Activated naive CD8-positive, alpha-beta T cell treated with anti-CD3 and anti-CD28 coated beads for 36 hours (primary cell): ENCODE measurements around the gene PHLDA3. TPM values are rescaled to one million over a fixed set of nuclear protein-coding genes. Genes with fewer than 3 reads are reported as not detected.

Source experiments
- DNase-seq: peaks from one replicate; pipeline ENCODE4 v3.0.0; 2021
- H3K27ac Mint-ChIP-seq: one replicate; pipeline ENCODE4 v1.8.0; 2022; ENCODE audit warnings: mild to moderate bottlenecking, moderate library complexity, mixed read lengths
- H3K27me3 Mint-ChIP-seq: one replicate; pipeline ENCODE4 v1.8.0; 2022; ENCODE audit warnings: mild to moderate bottlenecking, mixed read lengths
- H3K36me3 Mint-ChIP-seq: one replicate; pipeline ENCODE4 v1.8.0; 2021; ENCODE audit warnings: mild to moderate bottlenecking, mixed read lengths
- H3K4me1 Mint-ChIP-seq: one replicate; pipeline ENCODE4 v1.8.0; 2021; ENCODE audit warnings: mixed read lengths
- H3K4me3 Mint-ChIP-seq: one replicate; pipeline ENCODE4 v1.8.0; 2022; ENCODE audit warnings: mild to moderate bottlenecking, moderate library complexity, mixed read lengths
- H3K9me3 Mint-ChIP-seq: one replicate; pipeline ENCODE4 v1.8.0; 2022; ENCODE audit warnings: mixed read lengths
- total RNA-seq, 2 experiments: library from RNA; stranded (reverse); gene quantifications; one replicate each; pipeline ENCODE4 v1.2.3, GENCODE V29; 2021

The PHLDA3 gene
- total RNA-seq, 2 experiments from 2014 or later, result 4.2 to 4.7 TPM

DNA sequence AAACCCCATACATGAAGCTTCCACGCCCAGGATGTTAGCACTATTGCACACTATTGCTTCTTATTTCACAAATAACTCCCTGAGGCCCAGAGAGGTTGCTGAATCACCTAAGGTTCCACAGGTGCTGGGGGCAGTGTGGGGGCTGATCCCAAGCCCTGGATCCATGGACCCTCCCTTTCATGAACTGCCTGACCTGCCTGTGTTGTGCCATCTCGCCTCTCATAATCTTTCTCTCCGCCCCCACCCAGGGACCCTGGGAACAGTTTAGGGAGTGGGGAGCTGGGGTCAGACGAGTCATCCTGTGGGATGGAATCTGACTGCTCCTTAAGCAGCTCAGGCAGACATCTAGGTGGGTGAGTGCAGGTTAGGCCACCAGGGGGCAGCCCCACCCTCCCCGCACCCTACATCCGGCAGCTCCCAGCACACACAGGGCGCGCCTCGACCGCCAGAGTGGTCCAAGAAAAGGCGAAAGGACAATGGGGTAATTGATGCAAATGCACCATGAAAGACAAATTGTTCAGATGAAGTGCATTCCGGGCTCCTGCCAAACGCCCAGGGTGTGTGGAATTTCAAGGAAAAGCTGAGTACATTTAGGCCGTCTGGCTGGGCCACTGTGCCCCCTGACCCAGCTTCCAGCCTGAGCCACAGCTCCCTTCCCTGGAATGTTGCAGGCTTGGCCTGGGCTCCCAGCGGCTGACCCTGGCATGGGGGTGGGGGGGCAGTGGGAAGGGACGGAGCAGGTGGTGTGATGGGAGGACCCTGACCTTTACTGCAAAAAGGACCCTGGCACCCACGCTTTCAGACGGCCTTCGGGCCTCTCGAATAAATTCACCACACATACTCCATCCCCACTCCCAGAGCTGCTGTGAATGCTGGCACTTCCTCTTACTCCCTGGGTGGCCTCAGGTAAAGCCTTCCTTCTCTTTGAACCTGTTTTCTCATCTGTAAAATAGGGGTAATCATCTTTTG is 20.8 kb downstream of the PHLDA3 start:
- Mint-ChIP-seq H3K36me3 (no peaks in the 10 kb centered on the region), H3K27ac (no peak overlapping the region), H3K27me3 (peaks cover 33% of the 10 kb centered on the region), H3K9me3 (peaks cover under 1% of the 10 kb centered on the region), H3K4me3 (no peak overlapping the region), H3K4me1 (peaks cover 2% of the 10 kb centered on the region)
- peak; percentile 52 for DNase-seq

DNA sequence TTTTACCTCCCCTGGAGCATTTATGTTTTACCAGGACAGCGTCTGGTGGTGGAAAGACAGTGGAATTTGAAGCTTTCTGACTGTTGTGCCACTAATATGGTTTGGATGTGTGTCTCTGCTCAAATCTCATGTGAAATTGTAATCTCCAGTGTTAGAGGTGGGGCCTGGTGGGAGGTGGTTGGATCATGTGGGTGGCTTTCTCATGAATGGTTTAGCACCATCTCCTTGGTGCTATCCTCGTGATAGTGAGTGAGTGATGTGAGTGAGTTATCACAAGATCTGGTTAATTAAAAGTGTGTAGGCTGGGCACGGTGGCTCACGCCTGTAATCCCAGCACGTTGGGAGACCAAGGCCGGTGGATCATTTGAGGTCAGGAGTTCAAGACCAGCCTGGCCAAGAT is 23.7 kb downstream of the PHLDA3 start:
- no peak overlapping the region for H3K4me3 Mint-ChIP-seq
- H3K27ac Mint-ChIP-seq, result no peak overlapping the region
- H3K4me1 Mint-ChIP-seq, result peaks cover 2% of the 10 kb centered on the region

DNA sequence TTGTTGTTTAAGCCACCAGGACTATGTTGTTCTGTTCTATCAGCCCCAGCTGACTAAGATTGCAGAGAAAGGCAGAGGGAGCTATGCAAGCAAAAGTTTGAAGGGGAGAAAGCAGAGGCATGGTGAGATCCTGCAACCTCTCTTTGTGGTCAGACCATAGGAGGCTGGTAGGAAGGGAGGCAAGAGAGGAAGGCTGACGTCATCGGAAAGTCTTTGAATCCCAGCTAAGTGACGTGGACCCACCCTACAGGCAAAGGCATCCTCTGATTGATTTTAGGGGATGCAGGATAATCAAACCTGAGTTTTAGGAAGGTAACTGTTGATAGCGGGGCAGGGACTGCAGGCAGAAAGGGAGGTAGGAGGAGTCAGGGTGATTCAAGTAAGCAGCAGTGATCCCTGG is 24.2 kb downstream of the PHLDA3 start:
- no peaks in the 10 kb centered on the region for H3K36me3 Mint-ChIP-seq
- no peak overlapping the region for H3K27ac Mint-ChIP-seq
- H3K9me3 Mint-ChIP-seq, result no peaks in the 10 kb centered on the region
- no peak overlapping the region for H3K4me3 Mint-ChIP-seq
- no peak for DNase-seq
- H3K4me1 Mint-ChIP-seq, result peaks cover 2% of the 10 kb centered on the region
- peaks cover 22% of the 10 kb centered on the region for H3K27me3 Mint-ChIP-seq

More for the DNA sequence above, 23.7 kb downstream of the PHLDA3 start:
- H3K27me3 Mint-ChIP-seq, result peaks cover 25% of the 10 kb centered on the region
- DNase-seq, result no peak
- H3K36me3 Mint-ChIP-seq, result no peaks in the 10 kb centered on the region
- H3K9me3 Mint-ChIP-seq, result no peaks in the 10 kb centered on the region

DNA sequence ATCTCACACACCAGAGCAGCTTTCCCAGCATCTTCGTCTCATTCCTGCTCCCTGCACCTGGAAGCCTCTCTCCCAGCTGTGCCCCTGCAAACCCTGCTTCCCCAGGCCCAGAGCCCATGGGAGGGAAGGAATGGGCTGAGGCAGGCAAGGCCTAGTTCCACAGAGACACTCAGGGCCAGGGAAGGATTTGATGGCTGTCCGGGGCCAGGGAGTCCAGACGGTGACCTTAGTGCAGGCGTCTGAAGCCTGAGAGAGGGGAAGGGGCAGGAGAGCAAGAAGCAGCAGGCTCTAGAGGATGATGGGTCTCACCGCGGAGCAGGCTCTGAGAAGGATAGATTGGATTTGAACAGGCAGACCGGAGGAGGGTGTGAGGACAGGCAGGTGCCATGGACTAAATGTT is 25.2 kb downstream of the PHLDA3 start:
- DNase-seq, result no peak
- Mint-ChIP-seq H3K36me3 (no peaks in the 10 kb centered on the region), H3K9me3 (no peaks in the 10 kb centered on the region), H3K4me1 (peaks cover 2% of the 10 kb centered on the region), H3K27ac (no peak overlapping the region), H3K27me3 (peaks cover 18% of the 10 kb centered on the region), H3K4me3 (no peak overlapping the region)

GRCh38 chr1:201436969-201437368 is 32.0 kb downstream of the PHLDA3 start:
- no peak for DNase-seq
- Mint-ChIP-seq H3K27me3 (peaks cover 27% of the 10 kb centered on the region), H3K9me3 (no peaks in the 10 kb centered on the region), H3K36me3 (no peaks in the 10 kb centered on the region), H3K4me3 (no peak overlapping the region), H3K27ac (no peak overlapping the region), H3K4me1 (peaks cover 4% of the 10 kb centered on the region)

DNA sequence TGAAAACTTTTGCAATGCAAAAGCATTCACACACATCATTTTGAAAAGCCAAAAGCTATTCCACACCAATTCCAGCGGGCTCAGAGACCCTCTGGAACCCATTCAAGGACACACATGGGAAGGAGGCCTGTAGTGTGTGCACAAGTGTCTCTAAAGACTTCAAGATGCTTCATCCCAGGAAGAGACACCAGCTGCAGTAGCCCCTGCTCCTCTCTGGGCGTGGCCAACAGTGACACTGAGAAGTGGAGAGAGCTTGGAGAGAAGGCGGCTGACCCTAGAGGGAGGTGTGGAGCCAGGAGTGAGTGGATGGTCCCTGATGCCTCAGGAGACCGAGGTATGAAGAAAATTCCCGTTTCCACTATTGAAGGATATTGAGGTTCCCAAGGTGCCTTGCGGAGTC is 32.6 kb downstream of the PHLDA3 start:
- Mint-ChIP-seq H3K9me3 (no peaks in the 10 kb centered on the region), H3K4me3 (no peak overlapping the region), H3K27me3 (peaks cover 27% of the 10 kb centered on the region), H3K36me3 (no peaks in the 10 kb centered on the region), H3K4me1 (peaks cover 4% of the 10 kb centered on the region), H3K27ac (no peak overlapping the region)
- no peak for DNase-seq

DNA sequence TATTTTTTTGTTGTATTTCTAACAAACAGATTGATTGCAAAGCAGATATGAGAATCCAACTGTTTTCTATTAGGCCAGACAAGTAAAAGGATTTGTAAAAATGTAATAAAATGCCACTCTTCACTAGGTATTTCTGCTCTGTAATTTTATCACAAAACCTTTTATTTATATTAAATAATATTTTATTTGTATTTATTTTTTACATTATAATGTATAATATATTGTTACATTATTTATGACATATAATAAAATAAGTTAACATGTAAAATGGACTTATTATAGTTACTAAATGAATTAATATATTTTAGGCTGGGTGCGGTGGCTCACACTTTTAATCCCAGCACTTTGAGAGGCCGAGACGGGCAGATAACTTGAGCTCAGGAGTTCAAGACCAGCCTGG is 34.7 kb downstream of the PHLDA3 start:
- no peak overlapping the region for H3K27ac Mint-ChIP-seq
- H3K9me3 Mint-ChIP-seq, result no peaks in the 10 kb centered on the region
- no peaks in the 10 kb centered on the region for H3K36me3 Mint-ChIP-seq
- peaks cover 4% of the 10 kb centered on the region for H3K4me1 Mint-ChIP-seq
- H3K27me3 Mint-ChIP-seq, result peaks cover 22% of the 10 kb centered on the region
- H3K4me3 Mint-ChIP-seq, result no peak overlapping the region
- no peak for DNase-seq

DNA sequence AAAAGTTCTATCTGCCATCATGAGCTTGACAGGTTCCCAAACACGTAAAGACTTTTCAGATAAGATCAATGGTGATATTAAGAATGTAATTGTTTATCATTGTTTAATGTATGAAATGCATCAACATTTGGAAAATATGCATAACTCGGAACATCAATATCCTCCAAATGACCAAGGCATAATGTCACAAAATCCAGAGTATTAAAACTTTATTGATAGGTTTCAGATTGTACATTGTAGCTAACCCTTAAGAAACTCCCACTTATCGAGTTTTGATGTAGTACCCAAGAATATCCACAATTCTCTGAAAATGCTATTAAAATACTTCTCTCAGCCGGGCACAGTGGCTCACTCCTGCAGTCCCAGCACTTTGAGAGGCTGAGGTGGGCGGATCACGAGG is 35.4 kb downstream of the PHLDA3 start:
- Mint-ChIP-seq H3K27me3 (peaks cover 22% of the 10 kb centered on the region), H3K4me1 (peaks cover 4% of the 10 kb centered on the region), H3K36me3 (no peaks in the 10 kb centered on the region), H3K9me3 (no peaks in the 10 kb centered on the region), H3K4me3 (no peak overlapping the region), H3K27ac (no peak overlapping the region)
- no peak for DNase-seq

DNA sequence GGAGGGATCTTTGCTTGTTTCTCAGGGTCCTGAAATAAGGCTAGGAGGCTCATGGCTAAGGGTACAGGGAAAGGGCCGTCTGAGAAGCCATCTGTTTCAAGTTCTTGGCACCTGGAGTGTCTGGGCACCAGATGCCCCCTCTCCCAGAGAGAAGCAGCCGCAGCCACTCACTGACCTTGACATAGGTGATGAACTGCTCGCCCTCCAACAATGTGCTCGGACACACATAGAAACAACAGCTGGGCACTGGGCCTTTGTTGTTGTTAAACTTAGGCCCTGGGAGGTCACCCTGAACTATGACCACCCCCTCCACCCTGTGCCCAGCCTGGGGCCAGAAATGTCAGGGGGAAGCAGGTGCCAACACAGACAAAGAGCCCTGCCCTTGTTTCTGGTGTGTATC is 38.2 kb downstream of the PHLDA3 start:
- Mint-ChIP-seq H3K27me3 (peaks cover 2% of the 10 kb centered on the region), H3K9me3 (no peaks in the 10 kb centered on the region), H3K36me3 (no peaks in the 10 kb centered on the region), H3K4me1 (peaks cover 1% of the 10 kb centered on the region), H3K27ac (no peak overlapping the region), H3K4me3 (no peak overlapping the region)
- no peak for DNase-seq

- no peaks in the 10 kb centered on the region for H3K27me3 Mint-ChIP-seq
- H3K4me3 Mint-ChIP-seq, result no peak overlapping the region
- no peaks in the 10 kb centered on the region for H3K9me3 Mint-ChIP-seq
- no peaks in the 10 kb centered on the region for H3K36me3 Mint-ChIP-seq
- no peaks in the 10 kb centered on the region for H3K4me1 Mint-ChIP-seq
- H3K27ac Mint-ChIP-seq, result no peak overlapping the region
- DNase-seq, result no peak
These were observed 39.1 kb downstream of the PHLDA3 start for GRCh38 chr1:201429736-201430501.

GRCh38 chr1:201427963-201428362 is 41.0 kb downstream of the PHLDA3 start:
- no peaks in the 10 kb centered on the region for H3K4me1 Mint-ChIP-seq
- H3K27ac Mint-ChIP-seq, result no peak overlapping the region
- no peak for DNase-seq
- H3K4me3 Mint-ChIP-seq, result no peak overlapping the region
- no peaks in the 10 kb centered on the region for H3K9me3 Mint-ChIP-seq
- no peaks in the 10 kb centered on the region for H3K36me3 Mint-ChIP-seq
- no peaks in the 10 kb centered on the region for H3K27me3 Mint-ChIP-seq

DNA sequence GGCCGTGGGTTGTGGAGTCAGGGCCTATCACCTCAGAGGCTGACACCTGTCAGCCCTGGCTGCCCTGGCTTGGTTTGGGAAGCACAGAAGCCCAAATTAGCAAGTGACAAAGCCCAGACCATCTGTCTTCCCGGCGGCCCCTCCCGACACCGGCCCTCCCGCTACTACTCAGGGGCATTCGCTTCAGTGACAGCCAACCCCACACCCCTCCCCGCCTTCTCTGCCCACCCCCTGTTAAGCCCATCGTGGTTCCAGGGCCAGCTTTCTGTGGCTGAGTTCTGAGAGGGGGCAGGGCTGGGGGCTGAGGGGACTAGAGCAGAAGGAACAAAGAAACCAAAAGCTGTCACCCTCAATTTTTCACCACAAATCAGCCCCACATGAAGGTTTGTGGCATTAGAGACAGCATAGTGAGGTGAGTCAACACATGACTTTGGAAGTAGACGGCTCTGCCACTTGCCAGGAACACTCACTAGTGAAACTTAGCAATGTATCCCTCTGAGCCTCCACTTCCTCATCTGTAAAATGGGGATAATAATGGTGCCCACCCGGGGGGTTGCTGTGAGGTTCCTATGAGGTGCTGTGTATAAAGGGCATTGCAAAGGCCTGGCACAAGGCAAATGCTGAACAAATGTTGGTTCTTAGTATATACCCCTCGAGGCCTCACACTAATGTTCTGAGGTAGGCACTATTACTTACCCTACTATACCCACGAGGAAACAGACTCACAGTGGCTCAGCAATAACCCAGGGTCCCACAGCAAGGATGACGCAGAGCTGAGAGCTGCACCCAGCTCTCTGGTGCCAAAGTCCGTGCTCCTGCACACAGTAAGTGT is 42.3 kb downstream of the PHLDA3 start:
- Mint-ChIP-seq H3K27me3 (no peaks in the 10 kb centered on the region), H3K9me3 (no peaks in the 10 kb centered on the region), H3K4me1 (no peaks in the 10 kb centered on the region), H3K27ac (no peak overlapping the region), H3K4me3 (no peak overlapping the region), H3K36me3 (no peaks in the 10 kb centered on the region)
- peak; percentile 46 for DNase-seq

DNA sequence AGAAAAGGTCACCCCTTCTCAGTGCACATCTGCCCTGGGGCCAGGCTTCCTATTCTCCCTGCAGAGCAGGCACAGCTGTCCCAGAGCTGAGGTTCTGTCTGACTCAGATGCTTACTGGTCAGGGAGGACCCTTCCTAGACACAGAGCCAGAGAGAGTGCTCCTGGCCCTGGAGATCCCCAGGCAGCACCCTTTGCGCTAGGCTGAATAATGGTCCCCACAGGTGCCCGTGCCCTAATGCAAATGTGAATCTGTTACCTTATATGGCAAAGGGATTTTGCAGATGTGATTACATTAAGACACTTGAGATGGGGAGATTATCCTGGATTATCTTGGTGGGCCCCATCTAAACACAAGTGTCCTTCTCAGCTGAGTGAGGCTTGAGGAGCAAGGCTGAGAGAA is 44.8 kb downstream of the PHLDA3 start:
- no peaks in the 10 kb centered on the region for H3K4me1 Mint-ChIP-seq
- no peaks in the 10 kb centered on the region for H3K27me3 Mint-ChIP-seq
- H3K36me3 Mint-ChIP-seq, result no peaks in the 10 kb centered on the region
- no peak overlapping the region for H3K27ac Mint-ChIP-seq
- DNase-seq, result no peak
- no peaks in the 10 kb centered on the region for H3K9me3 Mint-ChIP-seq
- H3K4me3 Mint-ChIP-seq, result no peak overlapping the region

- no peak overlapping the region for H3K27ac Mint-ChIP-seq
- H3K4me1 Mint-ChIP-seq, result no peaks in the 10 kb centered on the region
- H3K36me3 Mint-ChIP-seq, result no peaks in the 10 kb centered on the region
- no peak for DNase-seq
- no peak overlapping the region for H3K4me3 Mint-ChIP-seq
- no peaks in the 10 kb centered on the region for H3K9me3 Mint-ChIP-seq
- H3K27me3 Mint-ChIP-seq, result no peaks in the 10 kb centered on the region
These were observed 45.3 kb downstream of the PHLDA3 start for GRCh38 chr1:201423655-201424054.
